HG03175 (cell line): Measurements from ENCODE around the gene ADAM30.
"Not testable (repeated sequence)": the region's sequence is repeated elsewhere in the genome, so short reads cannot be mapped to it uniquely, and the experiment has no call there.

Source experiments
- ATAC-seq: cut with Tn5 transposase; IDR thresholded peaks from one replicate; pipeline ENCODE4 v1.9.1; 2021; ENCODE audit warnings: mild to moderate bottlenecking, moderate library complexity; ENCODE audit not compliant: unreplicated experiment

Gene ADAM30

DNA sequence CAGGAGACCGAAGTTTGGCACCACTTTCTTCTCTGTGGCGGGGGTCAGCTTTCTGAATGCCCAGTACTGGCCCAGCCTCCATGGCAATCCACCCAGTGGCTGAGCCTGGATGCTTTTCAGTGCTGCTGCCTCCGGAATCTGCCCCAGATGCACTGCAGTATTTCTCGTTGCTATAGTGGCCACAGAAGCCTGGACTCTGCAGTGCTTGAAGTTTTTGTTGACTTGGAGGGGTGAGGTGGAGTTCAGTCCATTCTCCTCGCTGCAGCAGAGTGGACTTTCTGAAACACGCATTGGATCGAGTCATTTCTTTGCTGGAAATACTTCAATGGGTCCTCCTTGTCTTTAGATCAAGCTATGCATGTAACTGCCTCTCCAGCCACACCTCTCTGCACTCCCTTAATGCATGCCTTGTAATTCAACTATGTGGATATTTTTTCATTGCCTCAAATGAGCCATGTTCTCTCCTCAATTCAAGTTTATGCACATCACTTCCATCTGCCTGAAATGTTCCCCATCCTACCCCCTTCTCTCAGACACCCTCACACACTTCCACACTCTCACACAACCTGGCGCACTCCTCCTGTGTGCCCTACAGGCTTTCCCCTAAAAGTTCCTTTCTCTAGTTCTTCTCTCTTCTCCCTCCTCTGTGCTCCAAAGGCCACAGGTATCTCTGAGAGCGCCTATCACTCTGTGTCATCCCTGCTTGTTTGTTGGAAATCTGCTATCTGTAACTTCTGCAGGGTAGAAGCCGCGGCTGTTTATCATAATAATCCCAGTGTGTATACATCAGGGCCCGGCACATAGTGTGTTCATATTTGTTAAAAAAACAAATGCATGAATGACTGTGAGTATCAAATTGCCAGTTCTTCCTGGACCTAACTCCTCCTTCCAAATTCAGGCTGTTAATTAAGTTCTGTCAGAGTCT, 16.5 kb downstream of the ADAM30 start:
- ATAC-seq: no peak

- ATAC-seq: no peak
Observed at GRCh38 chr1:119878171-119878570, 18.1 kb downstream of the ADAM30 start.

DNA sequence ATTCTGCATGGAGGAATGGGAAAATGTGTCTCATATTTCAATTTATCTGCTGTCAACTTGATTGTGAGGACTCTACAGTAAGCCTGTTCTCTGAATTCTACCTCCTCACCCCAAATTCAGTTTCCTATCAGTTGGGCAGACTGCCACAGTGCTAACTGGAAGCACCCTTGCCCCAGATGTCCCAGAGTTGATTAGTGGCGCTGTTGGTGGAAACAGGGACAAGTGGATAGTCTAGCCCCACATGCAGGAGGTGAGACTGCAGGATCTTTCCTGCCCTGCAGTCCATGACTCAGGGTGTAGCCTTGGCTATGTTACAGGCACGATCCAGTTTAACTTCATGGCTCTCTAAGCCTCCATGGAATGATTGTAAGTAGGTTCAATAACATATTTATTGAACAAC, 22.1 kb downstream of the ADAM30 start:
- no peak for ATAC-seq

DNA sequence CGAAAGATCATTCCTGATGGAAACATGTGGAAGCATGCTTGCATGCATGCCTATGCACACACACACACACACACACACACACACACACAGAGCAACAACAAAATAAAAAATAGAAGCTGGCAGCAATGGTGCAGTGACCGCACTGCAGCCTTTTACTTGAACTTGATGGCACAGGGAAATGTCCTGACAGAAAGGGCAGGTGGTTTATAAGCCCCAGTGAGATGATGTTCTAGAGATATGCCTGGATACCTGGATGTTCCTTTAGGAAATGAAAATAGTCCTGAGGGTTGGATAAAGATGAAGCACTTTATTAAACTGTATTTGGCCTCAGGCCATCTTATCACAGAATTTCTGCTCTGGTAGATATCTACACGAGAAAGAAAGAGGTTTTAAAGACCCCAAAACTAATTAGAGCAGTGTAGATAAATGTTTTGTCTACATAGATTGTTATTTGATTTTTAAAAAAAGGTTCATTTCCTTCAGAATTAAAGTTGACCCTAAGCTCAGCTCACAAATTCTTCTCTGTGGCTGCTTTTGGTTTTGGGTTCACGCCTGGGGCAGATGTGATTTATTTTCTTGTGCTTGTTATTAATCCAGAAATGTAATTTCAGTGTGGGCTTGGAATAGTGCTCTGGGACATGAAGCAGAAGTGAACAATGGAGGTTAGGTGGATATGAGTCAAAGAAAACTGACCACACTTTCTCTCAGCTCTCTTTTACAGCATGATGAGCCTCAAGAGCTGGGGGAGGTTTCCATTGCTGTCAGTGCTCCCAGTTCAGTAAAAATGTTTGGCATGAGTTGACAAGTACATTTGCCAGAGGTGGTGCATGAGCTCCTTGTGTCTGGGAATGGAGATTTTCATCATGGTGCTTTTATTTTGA, 22.9 kb downstream of the ADAM30 start:
- ATAC-seq: no peak

DNA sequence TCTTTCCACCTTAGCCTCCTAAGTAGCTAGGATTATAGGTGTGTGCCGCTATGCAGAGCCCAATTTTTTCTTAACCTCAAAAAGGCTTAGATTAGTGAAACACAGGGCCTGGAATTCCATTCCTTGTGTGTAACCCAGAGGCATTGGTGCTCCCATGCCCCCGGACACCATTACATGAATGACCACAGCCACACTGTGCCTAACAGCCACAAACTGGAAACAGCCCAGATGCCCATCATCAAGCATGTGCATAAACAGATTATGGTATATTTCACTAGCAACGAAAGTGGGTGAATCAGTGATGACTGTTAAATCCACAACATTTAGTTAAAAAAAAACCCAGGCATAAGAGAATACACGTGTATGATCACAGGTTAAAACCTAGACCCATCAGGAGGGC, 24.4 kb downstream of the ADAM30 start:
- ATAC-seq: no peak

DNA sequence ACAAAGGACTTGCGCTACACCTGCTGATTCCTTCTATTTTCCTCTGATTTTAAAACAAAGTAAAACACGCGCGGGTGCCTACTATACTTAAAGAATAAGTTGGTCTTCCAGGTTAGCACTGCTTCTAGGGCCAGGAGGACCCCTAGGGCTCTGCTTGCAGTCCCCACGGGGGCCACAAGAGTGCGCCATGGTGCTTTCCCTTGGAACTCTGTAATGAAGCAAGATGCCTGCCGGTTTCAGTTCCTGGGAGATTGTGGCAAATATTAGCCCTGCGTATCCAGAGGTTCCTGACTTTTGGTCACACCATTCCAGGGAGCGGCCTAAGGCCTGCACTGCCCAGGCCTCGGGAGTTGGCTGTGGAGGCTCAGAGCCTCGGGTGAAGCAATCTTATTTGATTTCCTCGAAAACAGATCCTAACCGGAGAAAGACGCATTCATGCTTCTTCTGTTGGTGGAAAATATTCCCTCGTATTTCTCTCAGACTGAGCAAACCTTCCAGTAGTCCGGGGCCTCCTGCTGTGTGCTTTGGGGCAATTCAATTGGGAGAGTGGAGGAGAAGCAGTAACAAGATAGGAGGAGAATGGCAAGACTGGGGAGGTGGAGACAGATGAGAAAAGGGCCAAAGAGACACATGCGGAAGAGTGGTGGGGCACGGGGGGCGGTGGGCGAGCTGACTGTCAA, 25.3 kb downstream of the ADAM30 start:
- no peak for ATAC-seq

- ATAC-seq: no peak
Observed at GRCh38 chr1:119869995-119870394, 26.3 kb downstream of the ADAM30 start.

GRCh38 chr1:119868176-119868575, 28.1 kb downstream of the ADAM30 start:
- ATAC-seq: no peak

DNA sequence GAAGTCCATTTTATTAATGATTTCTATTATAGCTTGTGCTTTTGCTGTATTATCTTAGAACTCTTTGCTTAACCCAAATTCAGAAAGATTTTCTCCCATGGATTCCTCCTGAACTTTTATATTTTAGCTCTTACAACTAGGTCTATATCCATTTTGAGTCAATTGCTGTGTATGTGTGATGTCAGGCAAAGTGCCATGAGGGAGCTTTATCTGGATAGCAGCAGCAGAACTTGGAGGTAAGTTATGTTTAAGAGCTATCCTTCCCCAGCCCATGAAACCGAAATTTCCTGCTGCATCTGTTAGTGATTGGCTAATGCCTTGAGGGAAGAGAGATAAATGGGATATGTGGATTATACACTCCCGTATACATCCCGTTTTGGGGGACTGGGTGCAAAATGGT, 29.9 kb downstream of the ADAM30 start:
- no peak for ATAC-seq

DNA sequence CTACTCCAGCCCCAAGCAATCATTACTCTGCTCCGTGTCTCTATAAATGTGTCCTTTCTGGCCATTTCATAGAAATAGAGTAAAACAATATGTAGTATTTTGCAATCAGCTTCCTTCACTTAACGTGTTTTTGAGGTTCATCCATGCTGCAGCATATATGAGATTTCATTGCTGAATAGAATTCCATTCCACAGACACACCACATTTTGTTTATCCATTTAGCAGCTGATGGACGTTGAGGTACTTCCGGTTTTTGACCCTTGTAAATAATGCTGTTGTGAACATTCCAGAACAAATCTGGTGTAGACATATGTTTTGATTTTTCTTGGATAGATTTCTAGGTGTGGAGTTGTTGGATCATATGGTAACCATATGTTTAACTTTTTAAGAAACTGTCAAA, 30.7 kb downstream of the ADAM30 start:
- ATAC-seq: no peak

GRCh38 chr1:119862276-119862675, 34.0 kb downstream of the ADAM30 start:
- no peak for ATAC-seq

DNA sequence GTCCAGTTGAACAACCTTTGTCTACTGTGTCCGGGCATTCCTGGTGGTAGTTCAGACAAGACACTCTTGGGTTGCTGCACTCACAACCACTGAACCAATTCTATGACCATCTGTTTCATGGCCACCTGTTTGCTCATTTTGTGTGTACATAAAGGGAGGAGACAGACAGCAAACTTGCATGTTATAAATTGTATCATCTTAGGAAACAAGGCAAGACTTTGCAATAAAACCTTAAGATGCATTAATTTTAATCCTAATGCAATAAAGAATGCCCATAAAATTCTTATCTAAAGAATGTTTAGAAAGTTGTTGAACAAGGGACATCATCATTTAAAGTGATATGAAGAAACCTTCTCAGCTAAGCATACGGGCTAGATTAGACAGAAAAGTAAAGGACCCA, 34.8 kb downstream of the ADAM30 start:
- no peak for ATAC-seq

- no peak for ATAC-seq
Observed at GRCh38 chr1:119859647-119860046, 36.7 kb downstream of the ADAM30 start.

DNA sequence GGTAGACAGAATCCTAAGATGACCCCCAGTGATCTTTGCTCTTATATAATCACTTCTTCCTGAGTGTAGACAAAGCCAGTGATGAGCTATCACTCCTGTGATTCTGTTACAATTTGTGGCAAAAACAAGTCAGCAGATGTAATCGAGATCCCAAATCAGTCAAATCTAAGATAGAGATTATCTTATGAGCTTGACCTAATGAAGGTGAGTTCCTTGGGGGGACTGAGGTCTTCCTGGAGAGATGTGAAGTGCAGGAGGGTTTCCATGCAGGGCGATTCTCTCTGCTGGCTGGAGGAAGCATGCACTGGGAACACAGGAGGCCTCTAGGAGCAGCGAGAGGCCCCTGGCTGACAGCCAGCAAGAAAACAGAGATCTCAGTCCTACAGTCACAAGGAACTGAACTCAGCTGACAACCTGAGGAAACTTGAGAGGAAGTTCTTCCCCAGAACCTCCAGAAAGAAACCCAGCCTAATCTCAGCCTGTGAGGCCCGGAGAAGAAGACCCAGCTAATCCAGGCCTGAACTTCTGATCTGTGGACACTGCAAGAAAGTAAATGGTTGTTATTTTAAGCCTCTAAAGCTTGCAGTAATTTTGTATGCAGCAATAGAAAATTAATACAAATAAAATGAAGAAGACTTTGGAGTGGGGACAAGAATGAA, 37.6 kb downstream of the ADAM30 start:
- not testable (repeated sequence) for ATAC-seq

DNA sequence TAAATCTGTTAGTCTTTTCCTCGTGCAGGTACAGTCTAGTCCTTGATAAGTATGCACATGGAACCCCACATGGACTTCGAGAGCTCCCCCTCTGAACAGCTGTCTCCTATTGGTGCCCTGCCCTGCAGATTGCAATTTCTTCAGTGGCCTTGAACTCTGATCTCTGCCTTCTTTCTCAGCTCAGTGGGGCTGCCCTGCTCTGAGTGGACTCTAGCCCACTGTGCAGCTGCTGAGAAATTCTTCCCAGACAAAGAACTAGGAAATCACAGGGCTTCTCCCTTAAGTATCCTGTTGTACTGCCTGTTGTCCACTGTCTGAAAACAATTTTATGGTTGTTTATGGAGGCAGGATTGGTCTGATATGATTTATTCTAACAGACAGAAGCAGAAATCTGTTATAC, 38.2 kb downstream of the ADAM30 start:
- ATAC-seq: no peak

GRCh38 chr1:119853155-119853554, 43.2 kb downstream of the ADAM30 start:
- ATAC-seq: no peak

DNA sequence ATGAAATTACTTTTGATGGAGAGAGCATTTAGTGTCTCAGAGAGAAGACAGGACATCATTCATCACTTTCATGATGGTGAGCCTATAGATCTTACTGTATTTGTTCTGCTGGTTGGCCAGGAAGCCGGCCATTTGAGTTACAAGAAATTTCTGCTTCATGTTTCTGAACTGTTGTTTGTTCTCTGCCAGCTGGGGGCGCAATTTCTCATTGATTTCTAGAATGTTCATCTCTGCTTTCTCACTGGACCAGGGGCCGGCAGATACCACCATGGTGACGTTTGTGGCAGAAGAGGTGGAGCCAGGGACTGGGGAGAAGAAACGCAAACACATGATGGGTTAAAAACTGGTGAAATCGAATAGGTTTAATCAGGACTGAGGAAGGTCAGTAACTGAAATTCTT, 52.1 kb downstream of the ADAM30 start:
- ATAC-seq: not testable (repeated sequence)
